ENCODE data around the gene MEF2B. TPM values are rescaled to one million over a fixed set of nuclear protein-coding genes. Genes with fewer than 3 reads are reported as not detected.

Gene MEF2B
- total and polyA plus RNA-seq, 2 experiments from 2014 or later, result 7.4 to 8.3 TPM

- no peak for TF ChIP-seq ZNF462 (CRISPR knock-in tag; IDR thresholded peaks at IDR 0.05)
Observed at GRCh38 chr19:19206938-19207337, 36.9 kb upstream of the MEF2B start (continued).

DNA sequence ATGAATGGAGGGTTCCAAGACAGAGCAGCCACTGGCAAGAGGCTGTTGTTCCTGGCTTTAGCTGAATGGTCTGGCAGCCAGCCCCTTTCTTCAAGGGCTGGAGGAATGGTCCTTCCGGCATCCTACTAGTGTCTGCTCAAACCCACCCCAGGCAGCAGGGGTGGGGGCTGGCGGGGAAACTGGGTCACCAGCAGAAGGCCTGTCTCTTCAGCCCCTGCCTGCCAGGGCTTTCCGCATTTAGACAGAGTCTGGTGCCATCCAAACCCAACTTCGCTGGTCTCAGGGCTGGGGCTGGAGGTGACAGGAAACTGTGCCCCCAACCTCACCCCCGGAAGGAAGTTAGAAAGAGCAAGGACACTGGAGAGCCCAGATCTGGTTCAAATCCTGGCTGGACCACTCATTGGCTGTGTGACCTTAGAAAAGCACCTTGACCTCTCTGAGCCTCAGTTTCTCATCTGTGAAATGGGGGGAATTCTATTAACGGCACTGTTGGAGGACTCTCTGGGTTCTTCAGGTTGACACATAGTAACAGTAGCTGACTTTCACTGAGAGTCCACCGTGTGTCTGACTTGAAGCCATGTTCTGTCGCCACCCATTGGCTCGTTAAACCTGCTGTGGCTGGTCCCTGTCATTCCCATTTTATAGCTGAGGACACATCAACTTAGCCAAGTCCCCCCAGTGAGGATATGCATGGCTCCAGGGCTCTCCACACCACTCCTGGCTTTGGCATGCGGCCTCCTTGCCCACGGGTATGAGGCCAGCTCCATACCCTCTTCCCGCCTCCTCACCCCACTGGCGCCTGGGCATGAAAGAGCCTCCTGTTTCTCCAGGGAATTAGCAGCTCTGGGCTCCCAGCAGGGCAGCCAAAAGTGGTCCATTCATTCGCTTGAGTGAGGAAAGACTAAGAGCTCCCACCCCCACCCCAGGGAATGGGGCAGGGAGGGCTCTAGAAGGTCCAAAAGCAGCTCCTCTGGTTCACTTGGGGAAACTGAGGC is 35.6 kb upstream of the MEF2B start:
- H3K4me2 ChIP-seq, result no peak overlapping the region
- no peak overlapping the region for H2AFZ ChIP-seq
- Mint-ChIP-seq H3K27ac (no peak overlapping the region), H3K4me3 (no peak overlapping the region), H3K4me1 (peaks cover 11% of the 10 kb centered on the region; the same call in 2 of the 3 replicates), H3K36me3 (ENCODE audit: low read depth) (peaks cover 17% of the 10 kb centered on the region; the same call in 2 of the 3 replicates), H3K27me3 (ENCODE audit: insufficient read depth, low read depth, poor library complexity) (peaks cover 70% of the 10 kb centered on the region), H3K9me3 (peaks cover 4% of the 10 kb centered on the region; the same call in 2 of the 3 replicates)
- no peak for ATAC-seq
- no peaks in the 10 kb centered on the region; the same call in 1 of the 2 replicates for H4K20me1 ChIP-seq (replicated peaks; ENCODE audit: insufficient read depth)
- no peaks in the 10 kb centered on the region for H3K9me2 ChIP-seq (ENCODE audit: insufficient read depth)
- H3K36me3 ChIP-seq (ENCODE audit: insufficient read depth), result no peaks in the 10 kb centered on the region
- no peak overlapping the region for H3K27ac ChIP-seq (ENCODE audit: low read depth)
- no peaks in the 10 kb centered on the region for H3K79me2 ChIP-seq (replicated peaks; ENCODE audit: insufficient read depth)
- H3K4me1 ChIP-seq (ENCODE audit: insufficient read depth), result 0 out of 2 replicates have a peak, but pooled peaks cover 6% of the 10 kb centered on the region
- peaks cover 59% of the 10 kb centered on the region for H3K27me3 ChIP-seq (ENCODE audit: insufficient read depth)
- no peak for DNase-seq (ENCODE audit: low spot score)
- no peak overlapping the region for H3K4me3 ChIP-seq
- TF ChIP-seq CREB1 (CRISPR knock-in tag; IDR thresholded peaks at IDR 0.05; ENCODE audit: low read depth) (no peak), NANOG (IDR thresholded peaks at IDR 0.05; ENCODE audit: borderline replicate concordance) (no peak), ZNF114 (CRISPR knock-in tag; IDR thresholded peaks at IDR 0.05) (no peak)
- 0 out of 2 replicates have a peak, but pooled peaks cover 9% of the 10 kb centered on the region for H3F3A ChIP-seq (replicated peaks; ENCODE audit: low read depth)
